T-helper 17 cell (primary cell): ENCODE measurements around the gene TMEM132D. TPM values are rescaled to one million over a fixed set of nuclear protein-coding genes. Genes with fewer than 3 reads are reported as not detected.

Experiments used
- ATAC-seq: fragments of 150-1000 bp; cut with Tn5 transposase; 2 replicates; pipeline ENCODE4 v1.10.0; 2021; ENCODE audit warnings: mild to moderate bottlenecking, moderate library complexity
- DNase-seq, 3 donors: peaks; one replicate each; pipeline versions ENCODE4 v3.0.0 to v3.0.0-alpha.2; 2020 to 2021
- H3K9me3 ChIP-seq: one replicate; pipeline ENCODE4 v1.7.0; 2013; ENCODE audit warnings: low read length, mild to moderate bottlenecking; ENCODE audit not compliant: control insufficient read depth, poor library complexity, severe bottlenecking
- H3K27ac Mint-ChIP-seq: one replicate; pipeline ENCODE4 v1.8.0; 2022; ENCODE audit warnings: mild to moderate bottlenecking, moderate library complexity, mixed read lengths
- H3K27me3 Mint-ChIP-seq: one replicate; pipeline ENCODE4 v1.8.0; 2022; ENCODE audit warnings: mixed read lengths
- H3K36me3 Mint-ChIP-seq: one replicate; pipeline ENCODE4 v1.8.0; 2022; ENCODE audit warnings: low read depth, mixed read lengths
- H3K4me1 Mint-ChIP-seq: one replicate; pipeline ENCODE4 v1.8.0; 2022; ENCODE audit warnings: mild to moderate bottlenecking, mixed read lengths
- H3K4me3 Mint-ChIP-seq: one replicate; pipeline ENCODE4 v1.8.0; 2022; ENCODE audit warnings: mild to moderate bottlenecking, moderate library complexity, mixed read lengths
- total RNA-seq, 4 donors: library from RNA in 2 of 4; stranded (reverse) in 2 of 4; gene quantifications; one replicate each; pipeline ENCODE4 v1.2.3 and lab custom pipeline; 2022 to 2026

Gene TMEM132D
- total RNA-seq, 2 donors from 2014 or later, result not detected

DNA sequence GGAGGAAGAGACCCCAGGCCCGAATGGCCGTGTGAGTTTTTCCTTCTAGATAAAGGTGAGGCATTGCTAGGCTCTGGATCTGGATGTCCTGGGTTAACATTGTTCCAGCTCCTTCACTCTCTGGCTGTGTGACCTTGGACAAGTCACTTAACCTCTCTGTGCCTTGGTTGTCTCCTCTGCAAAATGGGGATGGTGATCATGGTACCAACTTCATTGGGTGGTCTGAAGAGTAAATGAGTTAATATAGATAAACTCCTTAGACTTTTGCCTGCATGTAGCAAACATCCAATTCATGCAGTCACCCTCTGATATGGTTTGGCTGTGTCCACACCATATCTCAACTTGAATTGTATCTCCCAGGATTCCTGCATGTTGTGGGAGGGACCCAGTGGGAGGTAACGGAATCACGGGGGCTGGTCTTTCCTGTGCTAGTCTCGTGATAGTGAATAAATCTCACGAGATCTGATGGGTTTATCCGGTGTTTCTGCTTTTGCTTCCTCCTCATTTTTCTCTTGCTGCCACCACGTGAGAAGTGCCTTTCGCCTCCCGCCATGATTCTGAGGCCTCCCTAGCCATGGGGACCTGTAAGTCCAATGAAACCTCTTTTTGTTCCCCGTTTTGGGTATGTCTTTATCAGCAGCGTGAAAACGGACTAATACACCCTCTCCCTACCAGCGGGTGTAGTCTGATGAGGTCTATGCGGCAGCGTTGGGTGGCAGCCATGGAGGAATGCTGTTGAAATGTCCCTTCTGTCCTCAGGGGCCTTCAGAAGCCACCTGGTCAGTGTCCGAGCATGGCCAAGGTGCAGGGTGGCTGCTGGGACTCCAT lies 794.4 kb downstream of the TMEM132D start:
- Mint-ChIP-seq H3K27me3 (no peaks in the 10 kb centered on the region), H3K4me1 (no peaks in the 10 kb centered on the region), H3K27ac (no peak overlapping the region), H3K36me3 (no peaks in the 10 kb centered on the region), H3K4me3 (no peak overlapping the region)
- DNase-seq (no peak), ATAC-seq (no peak)
- no peaks in the 10 kb centered on the region for H3K9me3 ChIP-seq

DNA sequence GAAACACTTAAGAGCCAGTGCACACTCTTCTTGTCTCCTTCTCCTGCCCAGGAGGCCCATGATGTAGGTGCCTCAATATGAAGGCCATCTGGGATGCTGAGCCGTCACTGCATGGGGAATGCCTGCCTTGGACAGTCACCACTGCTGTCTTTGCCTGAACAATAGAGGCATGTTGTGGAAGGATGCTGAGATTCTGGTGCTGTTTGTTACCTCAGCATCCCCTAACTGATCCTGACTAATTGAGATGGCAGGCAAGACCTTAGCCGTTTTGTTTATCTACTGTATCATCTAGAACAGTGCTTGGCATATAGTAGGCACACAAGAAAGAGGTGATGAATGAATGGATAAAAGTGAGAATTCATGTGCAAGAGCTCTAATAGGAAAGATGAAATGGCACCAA lies 797.1 kb downstream of the TMEM132D start:
- Mint-ChIP-seq H3K4me1 (no peaks in the 10 kb centered on the region), H3K4me3 (no peak overlapping the region), H3K27me3 (no peaks in the 10 kb centered on the region), H3K36me3 (no peaks in the 10 kb centered on the region), H3K27ac (no peak overlapping the region)
- H3K9me3 ChIP-seq, result no peaks in the 10 kb centered on the region
- DNase-seq (no peak), ATAC-seq (no peak)

DNA sequence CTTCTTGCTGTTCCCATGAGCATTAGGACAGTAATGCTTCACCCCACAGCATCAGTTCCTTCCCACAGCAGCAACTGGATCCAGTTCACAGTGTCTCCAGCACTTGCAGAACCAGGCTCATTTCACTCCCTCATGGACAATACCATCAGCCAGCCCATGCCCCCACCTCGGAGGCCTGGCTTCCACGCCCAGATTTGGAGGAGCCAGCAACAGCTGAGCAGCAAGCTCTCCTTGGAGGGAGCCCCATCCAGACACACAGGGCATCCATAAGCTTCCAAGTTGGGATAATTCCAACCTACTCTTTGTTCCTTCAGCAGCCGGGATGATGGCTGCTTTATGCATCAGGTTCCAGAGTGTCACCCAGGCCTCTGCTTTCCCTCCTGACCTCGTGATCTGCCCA lies 800.6 kb downstream of the TMEM132D start:
- ATAC-seq, result no peak

DNA sequence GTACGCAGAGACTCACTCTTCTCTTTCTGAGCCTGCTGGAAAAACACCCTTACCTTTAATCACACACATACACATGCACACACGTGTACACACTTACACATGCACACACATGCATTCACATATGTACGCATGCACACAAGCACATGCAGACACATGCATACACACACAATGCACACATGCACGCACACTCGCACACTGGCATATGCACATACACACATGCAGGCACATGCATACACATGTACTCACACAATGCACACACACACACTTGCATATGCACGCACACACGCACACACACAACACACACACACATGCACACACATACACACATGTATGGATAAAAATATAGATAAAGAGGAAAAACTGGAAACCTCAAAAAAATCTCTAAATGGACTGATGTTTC lies 801.6 kb downstream of the TMEM132D start:
- H3K4me3 Mint-ChIP-seq, result no peak overlapping the region
- ATAC-seq, result no peak
- no peak overlapping the region for H3K27ac Mint-ChIP-seq

More for the DNA sequence above, 800.6 kb downstream of the TMEM132D start:
- no peaks in the 10 kb centered on the region for H3K9me3 ChIP-seq
- Mint-ChIP-seq H3K27ac (no peak overlapping the region), H3K4me1 (no peaks in the 10 kb centered on the region), H3K4me3 (no peak overlapping the region), H3K36me3 (no peaks in the 10 kb centered on the region), H3K27me3 (no peaks in the 10 kb centered on the region)
- no peak for DNase-seq

DNA sequence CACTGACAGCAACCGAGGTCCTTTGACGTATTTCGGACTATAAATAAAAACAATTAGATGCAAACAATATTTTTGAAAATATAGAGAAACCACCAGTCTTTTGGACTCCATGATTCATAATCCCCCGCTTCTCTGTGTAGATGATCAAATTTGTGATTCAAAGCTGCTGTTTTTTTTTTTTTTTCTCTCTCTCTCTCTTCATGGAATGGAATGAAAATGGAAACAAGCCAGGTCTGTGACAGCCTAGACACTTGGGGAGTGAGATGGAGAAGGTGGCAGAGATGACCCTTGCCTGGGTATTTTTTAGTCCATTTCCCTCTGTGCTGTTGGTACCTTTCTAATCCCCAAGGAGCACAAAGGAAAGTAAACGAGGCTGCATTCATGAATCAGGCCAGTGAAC lies 802.0 kb downstream of the TMEM132D start:
- H3K9me3 ChIP-seq, result no peaks in the 10 kb centered on the region
- Mint-ChIP-seq H3K4me3 (no peak overlapping the region), H3K36me3 (no peaks in the 10 kb centered on the region), H3K27ac (no peak overlapping the region), H3K4me1 (no peaks in the 10 kb centered on the region), H3K27me3 (no peaks in the 10 kb centered on the region)
- DNase-seq (no peak), ATAC-seq (no peak)

More for the DNA sequence above, 801.6 kb downstream of the TMEM132D start:
- Mint-ChIP-seq H3K4me1 (no peaks in the 10 kb centered on the region), H3K36me3 (no peaks in the 10 kb centered on the region), H3K27me3 (no peaks in the 10 kb centered on the region)
- DNase-seq, result no peak
- no peaks in the 10 kb centered on the region for H3K9me3 ChIP-seq

DNA sequence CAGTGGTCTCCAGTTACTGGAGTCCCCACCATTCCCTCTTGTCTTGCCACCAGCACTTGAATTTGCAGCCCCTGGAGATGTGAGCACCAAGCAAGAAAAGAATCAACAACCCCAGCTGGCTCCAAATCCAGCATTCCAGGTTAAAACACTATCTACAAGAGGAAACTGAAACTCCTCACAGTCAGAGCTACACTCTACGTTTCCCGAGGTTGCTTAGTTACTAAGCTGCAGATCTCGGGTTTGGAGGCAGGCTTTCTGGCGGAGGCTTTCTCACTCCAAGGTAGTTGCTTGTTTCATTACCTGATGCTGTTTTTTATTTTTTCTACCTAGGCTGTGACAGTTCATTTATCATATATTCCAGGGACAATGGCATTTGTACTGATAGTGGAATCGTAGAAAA lies 802.4 kb downstream of the TMEM132D start:
- Mint-ChIP-seq H3K4me3 (no peak overlapping the region), H3K4me1 (no peaks in the 10 kb centered on the region), H3K27ac (no peak overlapping the region), H3K36me3 (no peaks in the 10 kb centered on the region), H3K27me3 (no peaks in the 10 kb centered on the region)
- DNase-seq (no peak), ATAC-seq (no peak)
- no peaks in the 10 kb centered on the region for H3K9me3 ChIP-seq

DNA sequence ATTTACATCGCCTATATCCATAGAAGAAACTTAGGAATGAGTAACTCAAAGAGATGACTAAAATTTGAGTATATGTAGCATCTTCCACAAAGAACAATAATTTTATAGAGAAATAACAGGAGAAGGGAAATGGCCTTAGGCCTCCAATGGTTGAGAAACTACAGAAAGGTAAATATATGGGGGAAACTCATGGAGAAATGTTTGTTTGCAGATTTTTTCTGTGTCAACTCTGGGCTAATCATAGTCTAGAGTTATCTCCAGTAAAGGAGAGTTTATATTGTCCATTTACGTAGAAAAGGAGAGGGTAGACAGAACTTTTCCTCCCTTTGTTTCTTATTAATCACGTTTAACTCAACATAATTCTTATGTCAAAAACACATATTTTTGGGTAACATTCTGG lies 806.4 kb downstream of the TMEM132D start:
- Mint-ChIP-seq H3K4me3 (no peak overlapping the region), H3K27ac (no peak overlapping the region), H3K27me3 (no peaks in the 10 kb centered on the region), H3K36me3 (no peaks in the 10 kb centered on the region), H3K4me1 (no peaks in the 10 kb centered on the region)
- H3K9me3 ChIP-seq, result no peaks in the 10 kb centered on the region
- DNase-seq (no peak), ATAC-seq (no peak)

DNA sequence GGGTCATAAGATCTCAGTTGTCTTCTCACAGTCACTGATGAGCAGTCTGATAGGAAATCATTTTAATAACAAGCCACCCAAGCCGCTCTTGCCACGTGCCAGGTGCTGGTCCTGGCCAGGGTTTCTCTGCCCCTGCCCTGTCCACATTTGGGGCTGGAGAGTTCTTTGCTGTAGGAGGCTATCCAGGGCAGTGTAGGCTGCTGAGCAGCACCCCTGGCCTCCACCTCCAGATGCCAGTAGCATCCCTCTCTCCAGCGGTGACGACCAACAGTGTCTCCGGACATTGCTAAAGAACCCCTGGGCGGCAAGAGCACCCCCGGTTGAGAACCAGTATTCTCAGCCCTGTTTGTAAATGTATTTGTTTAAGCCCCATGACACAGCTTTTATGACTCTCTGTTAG lies 806.9 kb downstream of the TMEM132D start:
- no peaks in the 10 kb centered on the region for H3K9me3 ChIP-seq
- Mint-ChIP-seq H3K27ac (no peak overlapping the region), H3K4me1 (no peaks in the 10 kb centered on the region), H3K36me3 (no peaks in the 10 kb centered on the region), H3K27me3 (no peaks in the 10 kb centered on the region), H3K4me3 (no peak overlapping the region)
- ATAC-seq (no peak), DNase-seq (no peak)

DNA sequence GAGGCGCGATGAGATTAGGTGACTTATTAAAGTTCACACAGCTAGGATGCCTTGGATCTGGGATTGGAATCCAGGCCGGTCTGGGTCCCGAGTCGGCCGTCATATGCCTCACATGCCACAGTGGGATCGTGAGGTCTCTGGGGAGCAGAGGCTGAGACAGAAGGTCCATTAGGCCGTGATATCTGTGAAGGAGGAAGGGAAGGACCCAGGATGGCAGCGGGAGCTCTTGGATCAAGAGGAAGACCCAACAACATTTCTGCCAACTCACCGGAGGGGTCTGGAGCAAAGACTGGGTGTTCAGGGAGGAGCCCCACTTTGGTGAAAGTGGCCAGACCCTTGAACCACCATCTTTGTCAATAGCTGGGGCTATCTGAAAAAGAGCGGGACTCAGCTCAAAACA lies 807.6 kb downstream of the TMEM132D start:
- ATAC-seq (no peak), DNase-seq (no peak)
- Mint-ChIP-seq H3K27me3 (no peaks in the 10 kb centered on the region), H3K4me1 (no peaks in the 10 kb centered on the region), H3K27ac (no peak overlapping the region), H3K4me3 (no peak overlapping the region), H3K36me3 (no peaks in the 10 kb centered on the region)
- no peaks in the 10 kb centered on the region for H3K9me3 ChIP-seq

DNA sequence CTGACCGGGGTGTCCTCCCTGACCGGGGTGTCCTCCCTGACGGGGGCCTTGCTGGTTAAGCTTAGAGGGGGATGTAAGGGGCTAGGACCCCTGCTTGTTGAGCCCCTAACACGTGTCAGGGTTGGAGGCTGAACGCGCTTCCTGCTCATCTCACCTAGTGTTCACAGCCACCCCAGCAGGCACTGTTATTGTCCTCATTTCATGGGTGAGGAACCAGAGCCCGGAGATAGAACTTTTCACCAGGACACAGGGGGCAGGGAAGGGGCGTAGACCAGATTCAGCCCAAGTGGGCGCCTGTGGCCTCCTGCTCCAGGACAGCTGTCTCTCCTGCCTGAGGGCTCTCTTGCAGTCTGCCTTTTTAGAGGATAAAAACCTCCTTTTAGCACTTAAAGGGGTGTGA lies 814.2 kb downstream of the TMEM132D start:
- H3K36me3 Mint-ChIP-seq, result no peaks in the 10 kb centered on the region
- H3K27me3 Mint-ChIP-seq, result no peaks in the 10 kb centered on the region
- H3K4me3 Mint-ChIP-seq, result no peak overlapping the region
- DNase-seq (no peak), ATAC-seq (no peak)
- no peaks in the 10 kb centered on the region for H3K9me3 ChIP-seq
- no peak overlapping the region for H3K27ac Mint-ChIP-seq
- no peaks in the 10 kb centered on the region for H3K4me1 Mint-ChIP-seq

DNA sequence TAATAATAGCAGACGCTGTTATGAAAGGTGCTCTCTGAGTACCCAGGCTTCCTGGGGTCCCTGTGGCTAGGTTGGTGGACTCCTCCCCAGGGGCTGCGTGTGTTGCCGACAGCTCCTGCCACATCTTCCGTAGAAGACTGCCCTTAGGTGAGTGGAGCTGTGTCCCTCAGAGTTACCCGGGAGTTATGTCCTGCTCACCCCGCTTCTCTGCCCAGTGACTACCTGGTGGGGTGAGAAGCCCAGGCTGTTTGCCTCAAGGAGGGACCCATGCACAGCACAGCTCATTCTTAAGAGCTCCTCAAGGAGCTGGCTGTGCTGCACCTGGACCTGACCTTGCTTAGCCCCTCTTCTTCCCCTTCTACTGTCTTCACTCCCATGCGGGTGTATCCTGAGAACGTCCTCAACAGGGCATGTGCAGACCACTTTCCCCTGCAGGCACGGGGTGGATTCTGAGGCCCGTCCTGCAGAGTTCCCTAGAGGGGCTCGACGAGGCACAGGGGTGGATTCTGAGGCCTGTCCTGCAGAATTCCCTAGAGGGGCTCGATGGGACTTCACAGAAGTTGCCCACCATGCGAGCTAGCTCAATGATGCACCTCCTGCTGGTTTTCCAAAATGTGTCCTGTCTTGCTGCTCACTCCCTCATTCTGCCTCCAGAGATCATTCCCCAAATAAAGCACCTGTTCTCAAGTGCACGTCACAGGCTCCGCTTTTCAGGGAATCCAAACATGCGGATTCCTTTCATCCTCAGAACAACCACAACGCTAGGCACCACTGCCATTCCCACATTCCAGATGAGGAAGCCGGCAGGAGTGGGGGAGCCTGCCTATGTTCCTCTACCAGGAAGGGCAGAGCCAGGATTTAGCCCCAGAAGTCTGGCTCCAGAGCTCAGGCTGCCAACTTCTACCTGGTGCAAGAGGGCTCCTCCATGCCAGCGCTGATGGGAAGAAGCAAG lies 818.7 kb downstream of the TMEM132D start:
- no peaks in the 10 kb centered on the region for H3K9me3 ChIP-seq
- no peaks in the 10 kb centered on the region for H3K4me1 Mint-ChIP-seq
- H3K4me3 Mint-ChIP-seq, result no peak overlapping the region
- H3K27me3 Mint-ChIP-seq, result no peaks in the 10 kb centered on the region
- DNase-seq (no peak), ATAC-seq (no peak)
- H3K27ac Mint-ChIP-seq, result no peak overlapping the region
- H3K36me3 Mint-ChIP-seq, result no peaks in the 10 kb centered on the region

DNA sequence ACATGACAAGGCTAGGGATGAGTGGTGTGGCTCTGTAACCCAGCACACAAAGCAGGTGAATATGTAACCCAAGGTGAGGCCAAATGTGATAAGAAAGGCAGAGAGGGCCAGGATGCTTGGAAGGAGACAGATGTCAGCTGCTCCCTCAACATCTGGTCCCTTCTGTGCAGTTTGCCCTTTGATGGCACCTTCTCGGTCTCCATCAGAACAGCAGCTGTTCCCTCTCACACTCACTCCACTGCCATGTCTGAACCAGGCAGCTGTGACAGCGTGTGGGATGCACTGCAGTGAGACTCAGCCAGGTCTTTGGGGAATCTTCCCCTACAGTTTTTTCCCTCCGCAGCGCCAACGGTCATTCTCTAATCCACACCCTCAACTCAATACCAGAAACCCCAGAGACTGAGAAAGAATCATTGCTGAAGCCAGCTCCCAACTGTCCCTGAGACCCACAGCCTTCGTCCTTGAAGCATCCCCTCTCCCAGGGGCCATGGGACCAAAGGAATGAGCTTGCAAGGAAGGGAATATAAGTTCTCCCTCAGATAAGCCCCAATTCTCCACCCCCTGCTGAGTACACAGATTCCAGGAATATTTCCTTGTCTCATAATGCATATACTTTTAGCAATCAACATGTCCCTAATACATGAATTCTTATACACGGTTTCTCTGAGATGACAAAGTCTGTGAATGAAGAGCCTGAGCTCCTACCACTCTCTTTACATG lies 820.5 kb downstream of the TMEM132D start:
- no peaks in the 10 kb centered on the region for H3K27me3 Mint-ChIP-seq
- no peak overlapping the region for H3K27ac Mint-ChIP-seq
- H3K4me1 Mint-ChIP-seq, result no peaks in the 10 kb centered on the region
- H3K4me3 Mint-ChIP-seq, result no peak overlapping the region
- no peaks in the 10 kb centered on the region for H3K36me3 Mint-ChIP-seq
- DNase-seq (no peak), ATAC-seq (no peak)
- H3K9me3 ChIP-seq, result no peaks in the 10 kb centered on the region

DNA sequence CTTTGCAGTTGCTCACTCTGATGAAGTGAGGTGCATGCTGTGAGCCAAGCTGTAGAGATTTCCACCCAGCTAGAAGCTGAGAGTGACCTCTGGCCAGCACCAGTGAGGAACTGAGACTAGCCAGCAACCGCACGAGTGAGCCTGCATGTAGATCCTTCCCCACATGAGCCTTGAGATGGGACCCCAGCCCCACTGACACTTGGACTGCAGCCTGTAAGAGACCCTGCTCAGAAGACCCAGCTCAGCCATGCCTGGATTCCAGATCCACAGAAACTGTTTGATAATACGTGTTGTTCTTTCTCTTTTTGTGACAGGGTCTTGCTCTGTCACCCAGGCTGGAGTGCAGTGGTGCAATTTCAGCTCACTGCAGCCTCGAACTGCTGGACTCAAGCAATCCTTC lies 821.4 kb downstream of the TMEM132D start:
- H3K4me1 Mint-ChIP-seq, result no peaks in the 10 kb centered on the region
- H3K4me3 Mint-ChIP-seq, result no peak overlapping the region
- no peaks in the 10 kb centered on the region for H3K27me3 Mint-ChIP-seq
- DNase-seq (no peak), ATAC-seq (no peak)
- no peaks in the 10 kb centered on the region for H3K9me3 ChIP-seq
- no peak overlapping the region for H3K27ac Mint-ChIP-seq
- H3K36me3 Mint-ChIP-seq, result no peaks in the 10 kb centered on the region
